Prostate gland (tissue), 2 donors: ENCODE results near the gene ZNF653.

Experiments
- CTCF ChIP-seq, 4 experiments: fragments of 200-600 bp in 2 of 4; fragments of 450-650 bp in 2 of 4; sonication (generic) in 2 of 4; IDR thresholded peaks; 1 replicate in 3 of 4; 2 replicates in 1 of 4; pipeline ENCODE4 v1.5.1; 2016 to 2019; ENCODE audit warnings: antibody characterized with exemption in 4 of 4, mild to moderate bottlenecking in 2 of 4, moderate library complexity in 2 of 4
- POLR2A ChIP-seq: fragments of 450-650 bp; IDR thresholded peaks from one replicate; pipeline ENCODE4 v1.6.1; 2016; ENCODE audit warnings: antibody characterized with exemption, mild to moderate bottlenecking

- TF ChIP-seq POLR2A (no peak), CTCF (IDR thresholded peaks at IDR 0.05) (no peak)
Observed at GRCh38 chr19:11444059-11444458, 61.6 kb downstream of the ZNF653 start.
